ENCODE measurements around the gene HDDC3.
"Not testable (repeated sequence)": the region's sequence is repeated elsewhere in the genome, so short reads cannot be mapped to it uniquely, and the experiment has no call there.

The HDDC3 gene

DNA sequence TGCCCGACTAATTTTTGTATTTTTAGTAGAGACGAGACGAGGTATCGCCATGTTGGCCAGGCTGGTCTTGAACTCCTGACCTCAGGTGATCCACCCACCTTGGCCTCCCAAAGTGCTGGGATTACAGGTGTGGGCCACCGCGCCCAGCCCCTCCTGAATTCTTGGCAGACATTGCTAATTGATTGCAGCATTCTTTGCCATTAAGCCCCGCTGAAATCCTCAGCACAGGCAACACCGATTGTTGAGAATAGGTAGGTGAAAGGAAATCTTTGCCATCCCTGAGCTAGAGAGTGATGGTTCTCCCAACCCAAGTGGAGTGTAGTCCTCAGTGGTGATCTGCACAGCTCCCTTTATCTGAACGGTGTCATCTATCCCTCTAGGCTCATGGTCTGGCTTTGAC lies 27.6 kb downstream of the HDDC3 start:
- Histone ChIP-seq H3K9me3 (ENCODE audit: control insufficient read depth in 1 of 2, low read length in 2 of 2) (no peaks in the 10 kb centered on the region), H3K4me3 (ENCODE audit: low read depth in 1 of 2, low read length in 2 of 2) (no peak overlapping the region), H3K4me1 (ENCODE audit: control insufficient read depth in 1 of 2, insufficient read depth in 2 of 2, low read length in 2 of 2) (peaks cover 14 to 15% of the 10 kb centered on the region in 2 donors), H3K36me3 (ENCODE audit: control insufficient read depth in 1 of 2, insufficient read depth in 2 of 2, low read length in 2 of 2) (peaks cover 29 to 45% of the 10 kb centered on the region in 2 donors), H3K27me3 (ENCODE audit: control insufficient read depth in 1 of 2, insufficient read depth in 2 of 2, low read length in 2 of 2) (no peaks in the 10 kb centered on the region), H3K9ac (ENCODE audit: low read depth in 1 of 2, low read length in 2 of 2) (no peak overlapping the region), H3K27ac (ENCODE audit: low read depth, low read length) (no peak overlapping the region)

- peaks cover 28 to 38% of the 10 kb centered on the region in 2 donors for H3K36me3 ChIP-seq (ENCODE audit: control insufficient read depth in 1 of 2, insufficient read depth in 2 of 2, low read length in 2 of 2)
- peaks cover 14 to 15% of the 10 kb centered on the region in 2 donors for H3K4me1 ChIP-seq (ENCODE audit: control insufficient read depth in 1 of 2, insufficient read depth in 2 of 2, low read length in 2 of 2)
- H3K9me3 ChIP-seq (ENCODE audit: control insufficient read depth in 1 of 2, low read length in 2 of 2) = no peaks in the 10 kb centered on the region
- H3K4me3 ChIP-seq (ENCODE audit: low read depth in 1 of 2, low read length in 2 of 2) = peak overlapping the region; percentile 63 to 71
- no peaks in the 10 kb centered on the region for H3K27me3 ChIP-seq (ENCODE audit: control insufficient read depth in 1 of 2, insufficient read depth in 2 of 2, low read length in 2 of 2)
- H3K27ac ChIP-seq (ENCODE audit: low read depth, low read length) = no peak overlapping the region
- H3K9ac ChIP-seq (ENCODE audit: low read depth in 1 of 2, low read length in 2 of 2) = peak overlapping the region; percentile 64 to 79
These were observed 28.4 kb downstream of the HDDC3 start for GRCh38 chr15:90903733-90904536.

DNA sequence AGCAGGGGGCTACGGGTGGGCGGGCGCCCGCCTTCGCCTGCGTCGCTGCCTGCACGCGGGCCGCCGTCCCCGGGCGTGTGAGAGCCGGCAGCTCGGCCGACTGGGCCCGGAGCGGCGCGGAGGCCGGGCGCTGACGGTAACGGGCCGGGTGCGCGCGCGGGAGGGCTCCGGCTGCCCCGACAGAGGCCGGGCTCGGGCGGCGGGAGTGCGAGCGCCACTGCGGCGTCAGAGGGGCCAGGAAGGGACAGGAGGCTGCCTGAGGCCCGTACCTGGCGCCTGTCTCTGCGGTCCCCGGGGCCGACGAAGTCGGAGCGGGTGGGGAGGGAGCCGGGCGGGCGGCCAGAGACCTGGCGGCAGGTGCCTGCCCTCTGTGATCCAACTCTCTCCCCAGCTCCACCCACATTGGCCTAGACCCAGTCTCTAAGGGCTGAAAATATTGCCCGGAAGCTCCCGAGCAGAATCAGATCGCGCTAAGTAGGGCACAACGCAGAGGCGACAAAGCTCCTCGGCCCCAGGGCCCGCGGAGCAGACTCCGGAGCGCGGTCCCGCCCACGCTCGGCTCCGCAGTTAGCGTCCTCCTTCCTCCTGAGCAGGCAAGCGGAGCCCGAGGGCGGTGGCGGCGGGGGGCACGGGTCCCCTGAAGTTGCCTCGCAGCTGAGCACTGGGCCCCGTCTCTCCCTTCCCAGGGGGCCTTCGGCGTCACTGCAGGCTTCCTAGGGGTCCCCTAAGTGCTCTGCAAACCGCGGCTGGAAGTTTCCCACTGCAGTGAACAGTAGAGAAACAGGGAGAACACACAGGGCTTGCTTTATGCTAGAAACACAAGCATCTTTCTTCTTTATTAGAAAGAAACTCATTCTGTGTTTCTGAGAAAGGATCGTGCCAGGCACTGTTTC lies 29.3 kb downstream of the HDDC3 start, which contains the start of gene MAN2A2:
Gene MAN2A2 (plus strand): TSS at position 463 of the 893 bp plus-strand sequence. CDS start 906 bp downstream, outside the sequence.
- Histone ChIP-seq H3K4me3 (ENCODE audit: low read depth in 1 of 2, low read length in 2 of 2) (peak within 1 kb of the TSS; percentile 65 to 76), H3K9ac (ENCODE audit: low read depth in 1 of 2, low read length in 2 of 2) (peak within 1 kb of the TSS; percentile 79 to 80), H3K9me3 (ENCODE audit: control insufficient read depth in 1 of 2, low read length in 2 of 2) (no peaks in the 10 kb centered on the region), H3K27me3 (ENCODE audit: control insufficient read depth in 1 of 2, insufficient read depth in 2 of 2, low read length in 2 of 2) (no peaks in the 10 kb centered on the region), H3K4me1 (ENCODE audit: control insufficient read depth in 1 of 2, insufficient read depth in 2 of 2, low read length in 2 of 2) (peaks cover 14 to 15% of the 10 kb centered on the region in 2 donors), H3K36me3 (ENCODE audit: control insufficient read depth in 1 of 2, insufficient read depth in 2 of 2, low read length in 2 of 2) (peaks cover 27 to 33% of the 10 kb centered on the region in 2 donors), H3K27ac (ENCODE audit: low read depth, low read length) (peak within 1 kb of the TSS; percentile 91)

GRCh38 chr15:90902040-90902839 lies 30.1 kb downstream of the HDDC3 start:
- Histone ChIP-seq H3K4me3 (ENCODE audit: low read depth in 1 of 2, low read length in 2 of 2) (peak overlapping the region; percentile 65 to 76), H3K36me3 (ENCODE audit: control insufficient read depth in 1 of 2, insufficient read depth in 2 of 2, low read length in 2 of 2) (peaks cover 21 to 25% of the 10 kb centered on the region in 2 donors), H3K27ac (ENCODE audit: low read depth, low read length) (peak overlapping the region; percentile 91), H3K9me3 (ENCODE audit: control insufficient read depth in 1 of 2, low read length in 2 of 2) (no peaks in the 10 kb centered on the region), H3K4me1 (ENCODE audit: control insufficient read depth in 1 of 2, insufficient read depth in 2 of 2, low read length in 2 of 2) (peaks cover 14 to 15% of the 10 kb centered on the region in 2 donors), H3K27me3 (ENCODE audit: control insufficient read depth in 1 of 2, insufficient read depth in 2 of 2, low read length in 2 of 2) (no peaks in the 10 kb centered on the region), H3K9ac (ENCODE audit: low read depth in 1 of 2, low read length in 2 of 2) (peak overlapping the region; percentile 61 to 80)

GRCh38 chr15:90901175-90902039 lies 30.9 kb downstream of the HDDC3 start:
- no peak overlapping the region for H3K27ac ChIP-seq (ENCODE audit: low read depth, low read length)
- peaks cover 12 to 17% of the 10 kb centered on the region in 2 donors for H3K36me3 ChIP-seq (ENCODE audit: control insufficient read depth in 1 of 2, insufficient read depth in 2 of 2, low read length in 2 of 2)
- no peaks in the 10 kb centered on the region for H3K9me3 ChIP-seq (ENCODE audit: control insufficient read depth in 1 of 2, low read length in 2 of 2)
- H3K27me3 ChIP-seq (ENCODE audit: control insufficient read depth in 1 of 2, insufficient read depth in 2 of 2, low read length in 2 of 2) = no peaks in the 10 kb centered on the region
- peaks cover 14 to 15% of the 10 kb centered on the region in 2 donors for H3K4me1 ChIP-seq (ENCODE audit: control insufficient read depth in 1 of 2, insufficient read depth in 2 of 2, low read length in 2 of 2)
- H3K9ac ChIP-seq (ENCODE audit: low read depth in 1 of 2, low read length in 2 of 2) = peak overlapping the region; percentile 61 to 80
- peak overlapping the region; percentile 65 to 76 for H3K4me3 ChIP-seq (ENCODE audit: low read depth in 1 of 2, low read length in 2 of 2)

- H3K36me3 ChIP-seq (ENCODE audit: control insufficient read depth in 1 of 2, insufficient read depth in 2 of 2, low read length in 2 of 2) = peaks cover 0 to 23% of the 10 kb centered on the region in 2 donors
- H3K4me3 ChIP-seq (ENCODE audit: low read depth in 1 of 2, low read length in 2 of 2); H3K27ac ChIP-seq (ENCODE audit: low read depth, low read length); H3K9me3 ChIP-seq (ENCODE audit: control insufficient read depth in 1 of 2, low read length in 2 of 2); H3K4me1 ChIP-seq (ENCODE audit: control insufficient read depth in 1 of 2, insufficient read depth in 2 of 2, low read length in 2 of 2); H3K27me3 ChIP-seq (ENCODE audit: control insufficient read depth in 1 of 2, insufficient read depth in 2 of 2, low read length in 2 of 2); H3K9ac ChIP-seq (ENCODE audit: low read depth in 1 of 2, low read length in 2 of 2): not testable (repeated sequence)
These were observed 35.2 kb downstream of the HDDC3 start for GRCh38 chr15:90897131-90897655.

GRCh38 chr15:90895571-90896117 lies 36.7 kb downstream of the HDDC3 start:
- Histone ChIP-seq H3K9ac (ENCODE audit: low read depth in 1 of 2, low read length in 2 of 2) (no peak overlapping the region), H3K4me3 (ENCODE audit: low read depth in 1 of 2, low read length in 2 of 2) (no peak overlapping the region), H3K36me3 (ENCODE audit: control insufficient read depth in 1 of 2, insufficient read depth in 2 of 2, low read length in 2 of 2) (peaks cover 1 to 28% of the 10 kb centered on the region in 2 donors)

GRCh38 chr15:90893175-90894090 lies 38.9 kb downstream of the HDDC3 start:
- Histone ChIP-seq H3K9me3 (ENCODE audit: control insufficient read depth in 1 of 2, low read length in 2 of 2) (no peaks in the 10 kb centered on the region), H3K27ac (ENCODE audit: low read depth, low read length) (no peak overlapping the region), H3K4me3 (ENCODE audit: low read depth in 1 of 2, low read length in 2 of 2) (no peak overlapping the region), H3K4me1 (ENCODE audit: control insufficient read depth in 1 of 2, insufficient read depth in 2 of 2, low read length in 2 of 2) (no peaks in the 10 kb centered on the region), H3K36me3 (ENCODE audit: control insufficient read depth in 1 of 2, insufficient read depth in 2 of 2, low read length in 2 of 2) (peaks cover 6 to 37% of the 10 kb centered on the region in 2 donors), H3K9ac (ENCODE audit: low read depth in 1 of 2, low read length in 2 of 2) (no peak overlapping the region), H3K27me3 (ENCODE audit: control insufficient read depth in 1 of 2, insufficient read depth in 2 of 2, low read length in 2 of 2) (no peaks in the 10 kb centered on the region)

More at GRCh38 chr15:90895571-90896117, 36.7 kb downstream of the HDDC3 start:
- Histone ChIP-seq H3K27me3 (ENCODE audit: control insufficient read depth in 1 of 2, insufficient read depth in 2 of 2, low read length in 2 of 2) (no peaks in the 10 kb centered on the region), H3K27ac (ENCODE audit: low read depth, low read length) (no peak overlapping the region), H3K4me1 (ENCODE audit: control insufficient read depth in 1 of 2, insufficient read depth in 2 of 2, low read length in 2 of 2) (no peaks in the 10 kb centered on the region), H3K9me3 (ENCODE audit: control insufficient read depth in 1 of 2, low read length in 2 of 2) (no peaks in the 10 kb centered on the region)

All from duodenal mucosa (tissue), 2 donors.